Lung (tissue), 12 donors: Measurements from ENCODE around the gene ATCAY. TPM values are rescaled to one million over a fixed set of nuclear protein-coding genes. Genes with fewer than 3 reads are reported as not detected.
"Not testable (repeated sequence)": the region's sequence is repeated elsewhere in the genome, so short reads cannot be mapped to it uniquely, and the experiment has no call there.

ENCODE experiments used
- ATAC-seq: fragments of 200-7000 bp; cut with Tn5 transposase; one replicate; pipeline ENCODE4 v1.9.1; 2020; ENCODE audit warnings: moderate number of reproducible peaks; ENCODE audit not compliant: insufficient read depth, low FRiP score
- DNase-seq, 3 donors: peaks; one replicate each; pipeline ENCODE4 v3.0.0-alpha.2; 2013 to 2017
- H3K27ac ChIP-seq, 2 donors: one replicate each; pipeline ENCODE4 v1.5.1; 2013; ENCODE audit warnings: mild to moderate bottlenecking in 2 of 2, moderate library complexity in 2 of 2, control low read depth in 1 of 2, inconsistent platforms in 1 of 2, low read depth in 1 of 2, low read length in 1 of 2
- H3K27me3 ChIP-seq, 3 donors: one replicate each; pipeline ENCODE4 v1.5.1; 2013; ENCODE audit warnings: low read length in 2 of 3; ENCODE audit not compliant: control insufficient read depth in 3 of 3, insufficient read depth in 3 of 3
- H3K36me3 ChIP-seq, 4 donors: one replicate each; pipeline ENCODE4 v1.5.1; 2013; ENCODE audit warnings: low read length in 4 of 4, mild to moderate bottlenecking in 1 of 4, moderate library complexity in 1 of 4; ENCODE audit not compliant: control insufficient read depth in 4 of 4, insufficient read depth in 4 of 4
- H3K4me1 ChIP-seq, 5 donors: one replicate each; pipeline ENCODE4 v1.5.1; 2013; ENCODE audit warnings: low read length in 5 of 5, mild to moderate bottlenecking in 2 of 5, moderate library complexity in 1 of 5; ENCODE audit not compliant: control insufficient read depth in 5 of 5, insufficient read depth in 5 of 5
- H3K4me3 ChIP-seq: one replicate; pipeline ENCODE4 v1.5.1; 2013; ENCODE audit warnings: mild to moderate bottlenecking, control low read depth, moderate library complexity
- H3K9ac ChIP-seq, 2 donors: one replicate each; pipeline ENCODE4 v1.5.1; 2013; ENCODE audit warnings: low read length in 2 of 2, control low read depth in 1 of 2; ENCODE audit not compliant: insufficient read depth in 1 of 2
- H3K9me3 ChIP-seq, 4 donors: one replicate each; pipeline ENCODE4 v1.5.1; 2013; ENCODE audit warnings: low read length in 3 of 4, mild to moderate bottlenecking in 1 of 4, moderate library complexity in 1 of 4; ENCODE audit not compliant: control insufficient read depth in 4 of 4, insufficient read depth in 3 of 4
- WGBS, 2 donors: extraction: QIAGEN DNeasy Blood & Tissue Kit; methylation state at CpG; one replicate each; pipeline ENCODE4 v1.1.7; 2013; 5-methylcytosine and 5-hydroxymethylcytosine counted together
- polyA plus RNA-seq, 2 donors: library from polyadenylated mRNA; stranded (reverse); fragments of 200-250 nt; gene quantifications; one replicate each; pipeline ENCODE4 v1.2.1, GENCODE V29; 2013
- total RNA-seq, 2 donors: library from RNA; depleted of rRNA in 1 of 2; stranded (reverse); fragments of >200 nt in 1 of 2; gene quantifications; one replicate each; pipeline ENCODE4 v1.2.1, GENCODE V29; 2014 to 2021
- TF ChIP-seq, protein P1 (sequence below): IDR thresholded peaks from 2 replicates; pipeline ENCODE4 v1.5.1; 2012; ENCODE audit warnings: mild to moderate bottlenecking; ENCODE audit errors: control extremely low read depth, extremely low read depth
- donor health status: control.
- donor health status: control.
- donor health status: Bipolar disorder and iron deficiency.
- donor health status: healthy.
- donor health status: DM: yes; HTN: yes; CAD: no.

Gene ATCAY
- total and polyA plus RNA-seq, 4 donors = under 0.01 to 0.09 TPM; not detected in 2

DNA sequence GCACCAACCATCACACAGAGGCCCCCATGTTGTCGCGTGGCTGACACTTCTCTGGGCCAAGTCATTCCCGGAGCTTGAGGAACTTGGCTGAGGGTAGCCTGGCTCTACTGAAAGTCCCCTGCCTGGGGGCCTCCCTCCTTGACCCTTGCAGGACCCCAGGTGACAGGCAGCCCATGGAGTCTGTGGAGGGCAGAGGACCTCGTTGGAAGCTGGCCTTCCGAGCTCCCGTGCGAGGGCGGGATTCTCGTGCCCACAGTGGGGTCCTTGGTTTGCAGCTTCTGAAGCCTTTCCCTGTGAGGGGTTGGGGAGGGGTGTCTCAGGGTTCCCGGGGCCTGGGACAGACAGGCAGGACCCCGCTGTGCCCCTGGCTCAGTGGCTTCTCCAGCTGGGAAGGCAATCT is 68.8 kb downstream of the ATCAY start:
- no peak overlapping the region for H3K4me3 ChIP-seq
- H3K9me3 ChIP-seq = no peaks in the 10 kb centered on the region
- H3K4me1 ChIP-seq = peaks cover 0 to 12% (median 0%) of the 10 kb centered on the region in 5 donors
- TF ChIP-seq, protein P1, sequence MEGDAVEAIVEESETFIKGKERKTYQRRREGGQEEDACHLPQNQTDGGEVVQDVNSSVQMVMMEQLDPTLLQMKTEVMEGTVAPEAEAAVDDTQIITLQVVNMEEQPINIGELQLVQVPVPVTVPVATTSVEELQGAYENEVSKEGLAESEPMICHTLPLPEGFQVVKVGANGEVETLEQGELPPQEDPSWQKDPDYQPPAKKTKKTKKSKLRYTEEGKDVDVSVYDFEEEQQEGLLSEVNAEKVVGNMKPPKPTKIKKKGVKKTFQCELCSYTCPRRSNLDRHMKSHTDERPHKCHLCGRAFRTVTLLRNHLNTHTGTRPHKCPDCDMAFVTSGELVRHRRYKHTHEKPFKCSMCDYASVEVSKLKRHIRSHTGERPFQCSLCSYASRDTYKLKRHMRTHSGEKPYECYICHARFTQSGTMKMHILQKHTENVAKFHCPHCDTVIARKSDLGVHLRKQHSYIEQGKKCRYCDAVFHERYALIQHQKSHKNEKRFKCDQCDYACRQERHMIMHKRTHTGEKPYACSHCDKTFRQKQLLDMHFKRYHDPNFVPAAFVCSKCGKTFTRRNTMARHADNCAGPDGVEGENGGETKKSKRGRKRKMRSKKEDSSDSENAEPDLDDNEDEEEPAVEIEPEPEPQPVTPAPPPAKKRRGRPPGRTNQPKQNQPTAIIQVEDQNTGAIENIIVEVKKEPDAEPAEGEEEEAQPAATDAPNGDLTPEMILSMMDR = no peak
- no peaks in the 10 kb centered on the region for H3K36me3 ChIP-seq
- WGBS, 2 donors = 77 to 90% methylated on average over 11 of the region's 11 CpGs
- peak overlapping the region in 1 of 2 donors; percentile 92 for H3K27ac ChIP-seq
- ATAC-seq = no peak
- no peaks in the 10 kb centered on the region for H3K27me3 ChIP-seq
- no peak overlapping the region for H3K9ac ChIP-seq
- no peak for DNase-seq

DNA sequence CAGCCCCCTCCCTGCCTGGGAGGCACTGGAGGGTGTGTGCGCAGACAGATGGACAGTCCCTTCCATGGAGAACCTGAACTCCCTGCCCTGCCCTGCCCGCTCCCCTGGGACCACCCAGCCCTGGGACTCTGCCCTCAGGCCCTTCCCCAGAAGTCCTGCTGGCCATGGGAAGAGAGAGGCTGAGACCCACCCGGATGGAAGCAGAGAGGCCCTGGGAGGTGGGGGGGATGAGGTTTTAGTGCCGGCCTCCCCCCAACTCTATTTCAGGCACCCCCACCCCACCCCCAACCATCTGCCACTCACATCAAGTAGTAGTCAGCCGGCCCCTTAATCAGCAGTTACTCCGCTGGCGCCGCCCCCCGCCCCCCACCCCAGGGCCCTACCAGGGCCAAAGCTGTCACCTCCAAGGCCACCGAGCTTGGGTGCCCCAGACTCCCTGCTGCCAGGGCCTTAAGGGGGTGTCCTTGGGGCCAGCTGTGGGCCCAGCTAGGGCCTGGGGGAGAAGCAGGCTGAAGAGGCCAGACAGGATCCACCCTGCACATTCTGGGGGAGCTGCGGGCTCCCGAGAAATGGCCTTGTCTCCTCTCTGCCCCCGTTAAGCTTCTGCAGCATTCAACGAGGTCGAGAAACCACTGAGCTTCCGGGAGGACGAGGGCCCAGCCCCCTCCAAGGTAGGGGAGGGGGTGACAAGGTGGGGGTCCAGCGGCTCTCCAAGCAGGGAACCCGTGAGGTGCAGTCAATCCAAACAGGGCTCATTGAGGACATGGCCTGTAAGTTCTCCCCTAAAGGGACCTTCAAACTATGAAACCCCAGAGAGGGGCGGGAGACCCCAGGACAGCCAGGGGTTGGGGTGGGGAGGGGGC is 69.7 kb downstream of the ATCAY start:
- TF ChIP-seq, protein P1 = no peak
- H3K4me3 ChIP-seq = no peak overlapping the region

DNA sequence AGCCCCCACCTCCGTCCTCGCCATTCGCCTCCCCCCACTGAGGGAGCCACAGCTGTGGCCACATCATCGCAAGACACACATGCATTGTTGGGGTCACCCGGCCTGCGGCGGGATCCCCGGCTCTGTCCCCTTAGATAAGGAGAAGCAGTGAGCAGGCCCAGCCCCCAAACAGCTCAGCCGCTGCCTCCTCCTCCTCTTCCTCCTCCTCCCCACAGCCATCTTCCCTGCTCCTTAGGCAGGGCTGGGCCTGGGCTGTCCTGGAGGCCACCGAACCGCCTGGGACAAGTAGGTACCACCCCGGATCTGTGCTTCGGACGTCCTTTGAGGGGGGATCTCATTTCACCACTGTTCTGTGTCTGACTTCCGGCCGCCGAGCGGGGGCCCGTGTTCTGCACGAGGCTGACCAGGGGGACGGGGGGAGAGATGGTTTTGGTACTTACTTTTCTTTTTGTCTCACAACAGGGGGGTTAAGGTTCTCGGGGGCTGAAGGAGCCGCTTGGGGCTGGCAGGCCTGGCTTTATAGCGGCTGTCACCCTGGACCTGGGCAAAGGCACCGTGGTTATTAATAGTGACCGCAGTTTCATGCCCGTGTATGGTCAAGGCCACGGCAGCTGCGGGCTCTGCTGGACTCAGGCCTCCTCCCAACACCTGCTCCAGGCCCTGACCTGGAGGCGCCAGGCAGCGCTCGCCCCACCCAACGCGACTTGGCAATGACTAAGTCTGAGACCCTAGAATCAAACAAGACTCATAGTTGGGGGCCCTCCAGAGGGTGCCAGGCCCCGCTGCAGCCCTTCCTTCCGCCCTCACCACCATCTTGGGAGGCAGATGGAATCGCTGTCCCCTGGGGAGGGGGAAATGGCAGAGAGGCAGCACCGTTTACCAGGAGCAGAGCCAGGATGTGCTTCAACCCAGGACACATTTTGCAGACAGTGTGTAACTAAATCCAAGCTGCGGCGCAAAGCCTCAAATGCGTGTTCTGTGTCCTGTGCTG is 70.7 kb downstream of the ATCAY start:
- H3K4me3 ChIP-seq = no peak overlapping the region
- H3K27me3 ChIP-seq = no peaks in the 10 kb centered on the region
- TF ChIP-seq, protein P1 = no peak
- H3K9ac ChIP-seq = no peak overlapping the region
- peaks cover 0 to 8% (median 0%) of the 10 kb centered on the region in 4 donors for H3K36me3 ChIP-seq
- 32 to 40% methylated on average over 41 of the region's 41 CpGs for WGBS, 2 donors
- H3K4me1 ChIP-seq = peaks cover 0 to 12% (median 0%) of the 10 kb centered on the region in 5 donors
- H3K27ac ChIP-seq = peak overlapping the region; percentile 24 to 92
- DNase-seq (peak in 2 of 3 donors; percentile 22 to 37), ATAC-seq (no peak)
- H3K9me3 ChIP-seq = no peaks in the 10 kb centered on the region

More for the DNA sequence above, 69.7 kb downstream of the ATCAY start:
- Histone ChIP-seq H3K36me3 (no peaks in the 10 kb centered on the region), H3K9ac (no peak overlapping the region), H3K27ac (peak overlapping the region in 1 of 2 donors; percentile 92), H3K9me3 (no peaks in the 10 kb centered on the region), H3K4me1 (peaks cover 0 to 12% (median 0%) of the 10 kb centered on the region in 5 donors), H3K27me3 (no peaks in the 10 kb centered on the region)
- 45 to 50% methylated on average over 18 to 20 of the region's 20 CpGs for WGBS, 2 donors
- ATAC-seq (no peak), DNase-seq (no peak)

DNA sequence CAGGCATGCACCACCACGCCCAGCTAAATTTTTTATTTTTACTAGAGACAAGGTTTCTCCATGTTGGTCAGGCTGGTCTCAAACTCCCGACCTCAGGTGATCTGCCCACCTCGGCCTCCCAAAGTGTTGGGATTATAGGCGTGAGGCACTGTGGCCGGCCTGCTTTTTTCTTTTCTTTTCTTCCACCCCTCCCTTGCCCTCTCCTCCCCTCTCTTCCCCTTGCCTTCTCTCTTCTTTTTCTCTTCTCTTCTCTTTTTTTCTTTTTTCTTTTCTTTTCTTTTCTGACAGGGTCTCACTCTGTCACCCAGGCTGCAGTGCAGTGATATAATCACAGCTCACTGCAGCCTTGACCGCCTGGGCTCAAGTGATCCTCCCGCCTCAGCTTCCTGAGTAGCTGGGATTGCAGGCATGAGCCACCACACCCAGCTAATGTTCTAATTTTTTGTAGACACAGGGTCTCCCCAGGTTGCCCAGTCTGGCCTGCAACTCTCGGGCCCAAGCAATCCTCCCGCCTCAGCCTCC is 72.3 kb downstream of the ATCAY start:
- 81% methylated on average over 9 of the region's 9 CpGs for WGBS, 2 donors
- not testable (repeated sequence) for DNase-seq, H3K4me3 ChIP-seq, H3K9me3 ChIP-seq, ATAC-seq, H3K27me3 ChIP-seq, H3K9ac ChIP-seq
- peaks cover 0 to 12% (median 0%) of the 10 kb centered on the region in 5 donors for H3K4me1 ChIP-seq
- peaks cover 0 to 13% (median 0%) of the 10 kb centered on the region in 4 donors for H3K36me3 ChIP-seq
- H3K27ac ChIP-seq = peak overlapping the region in 1 of 2 donors; percentile 92
